H1 (cell line): ENCODE results near the gene ZNF135. TPM values are rescaled to one million over a fixed set of nuclear protein-coding genes. Genes with fewer than 3 reads are reported as not detected.

Experiments used
- CTCF ChIA-PET: fragments of 300-600 bp; sonication (Branson Sonifier 250); formaldehyde crosslinking; loops from one replicate; lab custom pipeline; 2021; ENCODE audit not compliant: partially characterized antibody; lab: Charles Lee
- POLR2A ChIA-PET: fragments of 300-600 bp; sonication (Branson Sonifier 250); formaldehyde crosslinking; loops from one replicate; lab custom pipeline; 2021; ENCODE audit warnings: inconsistent platforms; ENCODE audit not compliant: partially characterized antibody; lab: Charles Lee
- DNase-seq, 2 experiments: peaks; one replicate each; pipeline versions ENCODE4 v3.0.0 to v3.0.0-alpha.2; 2010 to 2022; ENCODE audit warnings: low spot score in 2 of 2, low read depth in 1 of 2, mixed read lengths in 1 of 2
- FAIRE-seq: peaks from 2 replicates; lab custom pipeline; 2011; peaks lifted over from hg19 to GRCh38; lab: Jason Lieb, UNC
- H2AFZ ChIP-seq: 2 replicates; pipeline ENCODE4 v1.8.1; 2012; ENCODE audit warnings: low read length, inconsistent platforms
- H2AK5ac ChIP-seq: 2 replicates; pipeline ENCODE4 v1.6.1; 2013; ENCODE audit warnings: low read depth, low read length
- H2BK120ac ChIP-seq: replicated peaks from 2 replicates; pipeline ENCODE3; 2013; ENCODE audit warnings: low read depth, low read length, inconsistent platforms
- H2BK12ac ChIP-seq: 2 replicates; pipeline ENCODE4 v1.6.1; 2013; ENCODE audit warnings: low read depth, low read length
- H2BK15ac ChIP-seq: 2 replicates; pipeline ENCODE4 v1.6.1; 2013; ENCODE audit warnings: low read length
- H2BK20ac ChIP-seq: 2 replicates; pipeline ENCODE4 v1.6.1; 2013; ENCODE audit warnings: low read length
- H2BK5ac ChIP-seq: 2 replicates; pipeline ENCODE4 v1.6.1; 2013; ENCODE audit warnings: low read depth, low read length
- H3K14ac ChIP-seq: 2 replicates; pipeline ENCODE4 v1.6.1; 2013; ENCODE audit warnings: inconsistent platforms; ENCODE audit not compliant: insufficient read length
- H3K18ac ChIP-seq: 2 replicates; pipeline ENCODE4 v1.6.1; 2013; ENCODE audit warnings: low read length; ENCODE audit errors: extremely low read depth
- H3K23ac ChIP-seq: 2 replicates; pipeline ENCODE4 v1.6.1; 2013; ENCODE audit warnings: inconsistent platforms; ENCODE audit not compliant: insufficient read length
- H3K23me2 ChIP-seq: 2 replicates; pipeline ENCODE4 v1.6.1; 2013; ENCODE audit warnings: low read depth, low read length
- H3K27ac ChIP-seq: 2 replicates; pipeline ENCODE4 v1.6.1; 2011; ENCODE audit warnings: low read depth, low read length, inconsistent platforms
- H3K27me3 ChIP-seq, 4 experiments: replicated peaks in 1 of 4; 1 replicate in 1 of 4; 2 replicates in 3 of 4; pipeline versions ENCODE4 v1.6.1 to v1.8.1; 2011 to 2013; ENCODE audit warnings: low read length in 3 of 4, mild to moderate bottlenecking in 3 of 4, inconsistent platforms in 2 of 4, mixed read lengths in 2 of 4, moderate library complexity in 1 of 4; ENCODE audit not compliant: control insufficient read depth in 3 of 4, insufficient read depth in 3 of 4; ENCODE audit errors: extremely low read depth in 1 of 4
- H3K36me3 ChIP-seq, 4 experiments: 2 replicates each; pipeline versions ENCODE4 v1.6.1 to v1.8.1; 2011 to 2013; ENCODE audit warnings: mild to moderate bottlenecking in 4 of 4, low read length in 3 of 4, moderate library complexity in 2 of 4, control low read depth in 1 of 4, inconsistent platforms in 1 of 4; ENCODE audit not compliant: insufficient read depth in 4 of 4, control insufficient read depth in 2 of 4
- H3K4ac ChIP-seq: replicated peaks from 2 replicates; pipeline ENCODE3; 2013; ENCODE audit warnings: low read length, low read depth, mixed read lengths, inconsistent platforms; ENCODE audit not compliant: insufficient read length
- H3K4me1 ChIP-seq, 4 experiments: replicated peaks in 1 of 4; 1 replicate in 1 of 4; 2 replicates in 3 of 4; pipeline versions ENCODE4 v1.6.1 to v1.8.1; 2011 to 2013; ENCODE audit warnings: low read length in 3 of 4, inconsistent platforms in 2 of 4, mixed read lengths in 1 of 4; ENCODE audit not compliant: insufficient read depth in 4 of 4, control insufficient read depth in 3 of 4
- H3K4me2 ChIP-seq, 2 experiments: 2 replicates each; pipeline versions ENCODE4 v1.6.1 to v1.8.1; 2011 to 2013; ENCODE audit warnings: low read depth in 2 of 2, low read length in 2 of 2, control low read depth in 1 of 2, inconsistent platforms in 1 of 2, mild to moderate bottlenecking in 1 of 2; ENCODE audit not compliant: insufficient read depth in 1 of 2
- H3K4me3 ChIP-seq, 4 experiments: fragments of 200-600, 300-600 bp in 1 of 4; sonication (generic), shearing (Covaris generic), sonication (Bioruptor Twin) in 1 of 4; 2 replicates each; pipeline versions ENCODE4 v1.5.1 to v1.8.1; 2011 to 2016; ENCODE audit warnings: low read length in 4 of 4, low read depth in 3 of 4, control low read depth in 2 of 4, inconsistent platforms in 2 of 4, mild to moderate bottlenecking in 2 of 4, mixed read lengths in 1 of 4, moderate library complexity in 1 of 4; ENCODE audit not compliant: insufficient read depth in 2 of 4; ENCODE audit errors: extremely low read depth in 1 of 4
- H3K56ac ChIP-seq: replicated peaks from 2 replicates; pipeline ENCODE3; 2013; ENCODE audit warnings: low read depth, mild to moderate bottlenecking, mixed read lengths, low read length, inconsistent platforms; ENCODE audit not compliant: insufficient read length
- H3K79me1 ChIP-seq: 2 replicates; pipeline ENCODE4 v1.6.1; 2013; ENCODE audit warnings: low read depth, low read length, control low read depth
- H3K79me2 ChIP-seq, 2 experiments: 2 replicates each; pipeline versions ENCODE4 v1.6.1 to v1.8.1; 2012 to 2013; ENCODE audit warnings: low read length in 2 of 2, mild to moderate bottlenecking in 2 of 2, inconsistent platforms in 1 of 2; ENCODE audit not compliant: insufficient read depth in 2 of 2, control insufficient read depth in 1 of 2
- H3K9ac ChIP-seq, 4 experiments: replicated peaks in 1 of 4; 1 replicate in 1 of 4; 2 replicates in 3 of 4; pipeline versions ENCODE4 v1.6.1 to v1.8.1; 2011 to 2013; ENCODE audit warnings: low read depth in 3 of 4, low read length in 3 of 4, control low read depth in 2 of 4, mild to moderate bottlenecking in 2 of 4, moderate library complexity in 2 of 4, inconsistent platforms in 1 of 4; ENCODE audit errors: extremely low read depth in 1 of 4
- H3K9me3 ChIP-seq, 2 experiments: 2 replicates each; pipeline versions ENCODE4 v1.6.1 to v1.8.1; 2012 to 2013; ENCODE audit warnings: mild to moderate bottlenecking in 2 of 2, moderate library complexity in 2 of 2, control low read depth in 1 of 2, inconsistent platforms in 1 of 2, low read depth in 1 of 2, low read length in 1 of 2, mixed read lengths in 1 of 2; ENCODE audit not compliant: insufficient read depth in 2 of 2
- H4K20me1 ChIP-seq, 2 experiments: replicated peaks in 1 of 2; 2 replicates each; pipeline versions ENCODE3 to v1.8.1; 2011 to 2013; ENCODE audit warnings: inconsistent platforms in 2 of 2, low read length in 2 of 2, mild to moderate bottlenecking in 1 of 2; ENCODE audit not compliant: insufficient read depth in 2 of 2, control insufficient read depth in 1 of 2
- H4K5ac ChIP-seq: 2 replicates; pipeline ENCODE4 v1.6.1; 2013; ENCODE audit warnings: low read length, low read depth, mixed read lengths, inconsistent platforms; ENCODE audit not compliant: insufficient read length
- H4K8ac ChIP-seq: 2 replicates; pipeline ENCODE4 v1.8.0; 2013; ENCODE audit warnings: mild to moderate bottlenecking, moderate library complexity, low read length, inconsistent platforms; ENCODE audit not compliant: insufficient read depth; ENCODE audit errors: extremely low read depth
- H4K91ac ChIP-seq: replicated peaks from 2 replicates; pipeline ENCODE3; 2013; ENCODE audit warnings: low read length, mixed read lengths, inconsistent platforms; ENCODE audit not compliant: insufficient read length
- CBX5 ChIP-seq: fragments of 300-800, 300-1000 bp; sonication (generic); IDR thresholded peaks from 2 replicates; pipeline ENCODE4 v1.7.1; 2016; ENCODE audit warnings: antibody characterized with exemption, low read length, low read depth
- CHD2 ChIP-seq: IDR thresholded peaks from 2 replicates; pipeline ENCODE4 v1.6.1; 2012; ENCODE audit warnings: low read length, improper control_type of control experiment
- GTF2F1 ChIP-seq: IDR thresholded peaks from 2 replicates; pipeline ENCODE4 v1.6.1; 2012; ENCODE audit warnings: low read depth, low read length, improper control_type of control experiment, borderline replicate concordance
- KDM4A ChIP-seq: IDR thresholded peaks from one replicate; pipeline ENCODE4 v1.7.1; 2012; ENCODE audit warnings: low read depth, mild to moderate bottlenecking, moderate library complexity, low read length, inconsistent platforms; ENCODE audit not compliant: severe bottlenecking
- POLR2A ChIP-seq, 2 experiments: IDR thresholded peaks; 1 replicate in 1 of 2; 2 replicates in 1 of 2; pipeline ENCODE4 v1.6.1; 2011; ENCODE audit warnings: low read depth in 2 of 2, low read length in 2 of 2, mild to moderate bottlenecking in 2 of 2; ENCODE audit errors: control extremely low read depth in 1 of 2
- RAD21 ChIP-seq, 2 experiments: IDR thresholded peaks in 1 of 2; conservative IDR thresholded peaks in 1 of 2; 2 replicates each; pipeline ENCODE4 v1.6.1; 2011; ENCODE audit warnings: low read depth in 2 of 2, low read length in 2 of 2, improper control_type of control experiment in 1 of 2, inconsistent platforms in 1 of 2, mild to moderate bottlenecking in 1 of 2, moderate library complexity in 1 of 2
- RNF2 ChIP-seq: fragments of 200-900, 300-1000 bp; sonication (generic); IDR thresholded peaks from 2 replicates; pipeline ENCODE4 v1.7.1; 2016; ENCODE audit warnings: borderline replicate concordance, low read depth, mild to moderate bottlenecking, antibody characterized with exemption, low read length; ENCODE audit not compliant: poor library complexity, severe bottlenecking; ENCODE audit errors: missing control alignments
- SP2 ChIP-seq: IDR thresholded peaks from 2 replicates; pipeline ENCODE4 v1.6.1; 2012; ENCODE audit warnings: mild to moderate bottlenecking, low read length, inconsistent platforms
- SUZ12 ChIP-seq: fragments of 200-600 bp; sonication (generic); IDR thresholded peaks from 2 replicates; pipeline ENCODE4 v1.6.1; 2012; ENCODE audit warnings: mild to moderate bottlenecking, inconsistent platforms, low read length, moderate library complexity, mixed read lengths
- TCF12 ChIP-seq: IDR thresholded peaks from 2 replicates; pipeline ENCODE4 v1.6.1; 2011; ENCODE audit warnings: low read depth, mild to moderate bottlenecking, low read length
- WGBS, 2 experiments: shearing (Covaris generic) in 1 of 2; methylation state at CpG; one replicate each; pipeline versions ENCODE4 v1.1.6 to v1.1.7; 2013 to 2015; ENCODE audit warnings: low lambda C conversion rate in 2 of 2, mixed read lengths in 2 of 2, inconsistent platforms in 1 of 2, low coverage in 1 of 2, missing lambda C conversion rate in 1 of 2; ENCODE audit not compliant: insufficient replicate concordance in 2 of 2, insufficient coverage in 1 of 2, insufficient read length in 1 of 2; ENCODE audit errors: extremely low coverage in 1 of 2, missing lambda C conversion rate in 1 of 2; 5-methylcytosine and 5-hydroxymethylcytosine counted together
- polyA plus RNA-seq, 7 experiments: library from polyadenylated mRNA; depleted of rRNA in 3 of 7; stranded (reverse) in 5 of 7; unstranded in 2 of 7; fragments of >200 nt in 5 of 7; fragments of 200-250 nt in 2 of 7; gene quantifications; 1 replicate in 5 of 7; 2 replicates in 1 of 7; 4 replicates in 1 of 7; pipeline versions ENCODE4 v1.2.1 to v1.2.3, GENCODE V29; 2011 to 2013; ENCODE audit warnings: missing spikeins in 2 of 7, mixed read lengths in 2 of 7
- total RNA-seq: library from RNA; stranded (reverse); fragmentation: NEBNext Ultra II Directional; extraction: Animal tissue kit (Norgen Biotek cat#: 25700); gene quantifications from 2 replicates; pipeline ENCODE4 v1.2.1, GENCODE V29; 2021
- TF ChIP-seq, protein P1 (sequence below): IDR thresholded peaks from 2 replicates; pipeline ENCODE4 v1.6.1; 2012; ENCODE audit warnings: low read length, inconsistent platforms

ZNF135 gene
- total and polyA plus RNA-seq, 2 of the 8 experiments (the other 6 are each of a cell fraction or from before 2014, with no cell fraction given): 5.2 to 7.9 TPM

DNA sequence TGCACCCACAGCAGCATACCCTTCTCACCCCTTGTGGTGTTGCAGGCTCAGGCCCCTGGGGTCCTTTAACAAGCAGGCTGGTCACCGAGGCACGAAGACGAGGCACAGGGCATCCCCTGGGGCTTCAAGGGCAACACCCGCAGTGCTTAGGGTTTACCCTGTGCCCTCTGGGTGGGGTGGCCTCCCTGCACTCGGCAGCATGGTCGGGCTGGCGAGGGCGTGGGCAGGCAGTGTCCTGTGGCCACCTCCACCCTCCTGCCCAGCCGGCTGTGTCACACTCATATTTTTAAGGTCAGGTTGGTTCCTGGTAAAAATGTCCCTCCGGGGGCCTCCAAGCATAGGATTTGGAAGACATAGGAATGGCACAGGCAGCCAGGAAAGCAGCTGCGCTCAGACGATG lies 11.4 kb upstream of the ZNF135 start:
- Histone ChIP-seq H3K56ac (no peak overlapping the region), H3K36me3 (no peaks in the 10 kb centered on the region), H2BK5ac (no peak overlapping the region), H2AK5ac (no peak overlapping the region), H3K23me2 (no peaks in the 10 kb centered on the region; the same call in 1 of the 2 replicates), H3K4ac (no peak overlapping the region), H4K5ac (no peak overlapping the region), H4K91ac (no peak overlapping the region), H3K23ac (no peak overlapping the region), H3K27me3 (peaks cover 0 to 2% (median under 1%) of the 10 kb centered on the region in 4 experiments; a peak in 4 of 7 replicates), H2AFZ (no peak overlapping the region), H3K9me3 (peaks cover 39 to 77% of the 10 kb centered on the region in 2 experiments), H3K79me1 (no peaks in the 10 kb centered on the region), H3K4me1 (peaks cover 0 to 1% (median 0%) of the 10 kb centered on the region in 4 experiments; a peak in 2 of 7 replicates), H4K8ac (no peak overlapping the region), H3K27ac (no peak overlapping the region), H2BK12ac (no peak overlapping the region), H2BK15ac (no peak overlapping the region), H3K4me3 (no peak overlapping the region), H3K14ac (no peak overlapping the region), H3K79me2 (no peaks in the 10 kb centered on the region), H2BK20ac (no peak overlapping the region), H4K20me1 (no peaks in the 10 kb centered on the region), H2BK120ac (no peak overlapping the region), H3K9ac (no peak overlapping the region), H3K4me2 (no peak overlapping the region), H3K18ac (no peak overlapping the region)
- POLR2A ChIA-PET: interaction anchor here (1.2 to 6.2 kb wide), 2 partner anchors 11 to 48 kb away, joined by 3 to 45 read pairs; partner anchors contain the start of gene ZNF135
- CTCF ChIA-PET: interaction anchor here (1.0 to 6.7 kb wide), 4 partner anchors 9 to 43 kb away, joined by 3 to 113 read pairs (median 23); partner anchors contain the start of gene ZNF135
- whole genome bisulfite sequencing, 2 experiments: 84% methylated on average over 8 of the region's 12 CpGs; no CpG with 5 or more reads in 1 of the 2 experiments
- DNase-seq (no peak), FAIRE-seq (no peak)
- no peak for TF ChIP-seq RAD21 (IDR thresholded peaks at IDR 0.05 in 1 of 2, conservative IDR thresholded peaks at IDR 0.05 in 1 of 2; ENCODE audit: low read depth in 2 of 2, low read length in 2 of 2)
- TF ChIP-seq RNF2: no peak
- TF ChIP-seq, protein P1, sequence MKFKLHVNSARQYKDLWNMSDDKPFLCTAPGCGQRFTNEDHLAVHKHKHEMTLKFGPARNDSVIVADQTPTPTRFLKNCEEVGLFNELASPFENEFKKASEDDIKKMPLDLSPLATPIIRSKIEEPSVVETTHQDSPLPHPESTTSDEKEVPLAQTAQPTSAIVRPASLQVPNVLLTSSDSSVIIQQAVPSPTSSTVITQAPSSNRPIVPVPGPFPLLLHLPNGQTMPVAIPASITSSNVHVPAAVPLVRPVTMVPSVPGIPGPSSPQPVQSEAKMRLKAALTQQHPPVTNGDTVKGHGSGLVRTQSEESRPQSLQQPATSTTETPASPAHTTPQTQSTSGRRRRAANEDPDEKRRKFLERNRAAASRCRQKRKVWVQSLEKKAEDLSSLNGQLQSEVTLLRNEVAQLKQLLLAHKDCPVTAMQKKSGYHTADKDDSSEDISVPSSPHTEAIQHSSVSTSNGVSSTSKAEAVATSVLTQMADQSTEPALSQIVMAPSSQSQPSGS: no peak
- TF ChIP-seq CBX5: no peak
- no peak for TF ChIP-seq CHD2
- TF ChIP-seq GTF2F1: no peak
- TF ChIP-seq SUZ12: no peak
- TF ChIP-seq TCF12: no peak
- TF ChIP-seq SP2: no peak
- TF ChIP-seq KDM4A: no peak
- no peak for TF ChIP-seq POLR2A (IDR thresholded peaks at IDR 0.05; ENCODE audit: control extremely low read depth in 1 of 2, low read depth in 2 of 2, low read length in 2 of 2)
